IPS-18c (cell line): ENCODE data around the gene REEP6.
A peak's percentile ranks its signal among the peaks of the same experiment; 100 is the strongest.
"Not testable (repeated sequence)": the region's sequence is repeated elsewhere in the genome, so short reads cannot be mapped to it uniquely, and the experiment has no call there.

Experiments used
- H3K4me3 ChIP-seq: 2 replicates; pipeline ENCODE4 v1.7.0; 2013; ENCODE audit warnings: low read depth, mild to moderate bottlenecking, low read length, moderate library complexity; ENCODE audit not compliant: insufficient read depth
- H3K9me3 ChIP-seq: one replicate; pipeline ENCODE4 v1.6.1; 2013; ENCODE audit warnings: mild to moderate bottlenecking, low read length, moderate library complexity; ENCODE audit not compliant: control insufficient read depth, insufficient read depth

REEP6 gene

DNA sequence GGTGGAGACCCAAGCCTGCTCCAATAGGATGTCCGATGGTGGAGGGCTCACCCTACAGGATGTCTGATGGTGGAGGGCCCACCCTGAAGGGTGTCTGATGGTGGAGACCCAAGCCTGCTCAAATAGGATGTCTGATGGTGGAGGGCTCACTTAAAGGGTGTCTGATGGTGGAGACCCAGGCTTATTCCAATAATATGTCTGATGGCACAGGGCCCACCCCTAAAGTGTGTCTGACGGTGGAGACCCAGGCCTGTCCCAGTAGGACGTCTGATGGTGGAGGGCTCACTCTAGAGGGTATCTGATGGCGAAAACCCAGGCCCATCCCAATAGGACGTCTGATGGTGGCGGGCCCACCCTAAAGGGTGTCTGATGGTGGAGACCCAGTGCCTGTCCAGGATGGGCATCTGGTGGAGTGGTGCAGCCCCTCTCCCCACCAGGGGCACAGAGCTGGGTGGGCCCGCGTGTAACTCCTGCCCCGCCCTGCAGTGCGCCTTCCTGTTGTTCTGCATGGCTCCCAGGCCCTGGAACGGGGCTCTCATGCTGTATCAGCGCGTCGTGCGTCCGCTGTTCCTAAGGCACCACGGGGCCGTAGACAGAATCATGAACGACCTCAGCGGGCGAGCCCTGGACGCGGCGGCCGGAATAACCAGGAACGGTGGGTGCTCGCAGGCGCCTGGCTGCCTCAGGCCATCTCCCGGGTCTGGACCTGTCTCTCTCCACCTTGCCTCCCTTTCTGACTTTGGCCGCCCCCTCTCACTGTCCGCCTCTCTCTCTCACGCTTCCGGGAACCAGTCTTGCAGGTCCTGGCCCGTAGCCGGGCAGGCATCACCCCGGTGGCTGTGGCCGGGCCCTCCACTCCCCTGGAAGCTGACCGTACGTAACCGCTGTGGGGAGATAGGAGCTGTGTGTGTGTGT, 5.1 kb downstream of the REEP6 start:
- H3K9me3 ChIP-seq: peaks cover 4% of the 10 kb centered on the region
- H3K4me3 ChIP-seq: no peak overlapping the region

DNA sequence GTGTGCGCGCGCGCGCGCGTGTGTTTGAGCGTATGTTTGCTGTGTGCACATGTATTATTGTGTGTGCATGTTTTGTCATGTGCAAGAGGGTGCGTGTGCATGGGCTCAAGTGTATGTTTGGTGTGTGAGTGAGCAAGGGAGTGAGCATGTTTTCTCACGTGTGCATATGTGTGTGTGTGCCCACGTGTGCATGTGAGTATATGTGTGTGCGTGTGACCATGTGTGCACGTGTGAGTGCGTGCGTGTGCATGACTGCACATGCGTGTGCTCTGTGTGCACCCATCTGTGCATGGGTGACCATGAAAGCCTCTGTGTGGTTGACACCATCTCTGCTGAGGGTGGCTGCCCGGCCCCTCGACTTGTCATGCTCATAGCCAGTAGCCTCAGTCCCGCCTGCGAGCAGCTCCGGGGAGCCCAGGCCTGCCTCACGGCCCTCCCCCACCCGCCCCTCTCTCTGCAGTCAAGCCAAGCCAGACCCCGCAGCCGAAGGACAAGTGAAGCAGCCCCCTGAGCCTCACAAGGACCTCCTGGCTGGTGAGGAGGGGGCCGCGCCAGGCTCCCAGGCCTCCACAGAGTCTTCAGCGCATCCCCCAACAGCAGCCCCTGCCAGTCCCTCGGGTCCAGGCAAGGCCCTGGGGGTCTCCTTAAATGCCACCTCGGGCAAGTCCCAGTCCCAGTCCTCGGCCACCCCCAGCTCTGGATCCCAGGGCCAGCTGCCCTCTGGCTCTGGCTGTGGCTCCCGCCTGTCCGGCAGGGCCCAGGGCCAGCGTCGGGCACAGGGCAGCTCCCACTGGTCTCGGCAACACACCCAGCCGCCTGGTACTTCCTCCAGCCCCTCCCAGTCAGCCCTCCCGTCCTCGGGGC, 6.0 kb downstream of the REEP6 start:
- H3K9me3 ChIP-seq: peaks cover 4% of the 10 kb centered on the region
- H3K4me3 ChIP-seq: no peak overlapping the region

DNA sequence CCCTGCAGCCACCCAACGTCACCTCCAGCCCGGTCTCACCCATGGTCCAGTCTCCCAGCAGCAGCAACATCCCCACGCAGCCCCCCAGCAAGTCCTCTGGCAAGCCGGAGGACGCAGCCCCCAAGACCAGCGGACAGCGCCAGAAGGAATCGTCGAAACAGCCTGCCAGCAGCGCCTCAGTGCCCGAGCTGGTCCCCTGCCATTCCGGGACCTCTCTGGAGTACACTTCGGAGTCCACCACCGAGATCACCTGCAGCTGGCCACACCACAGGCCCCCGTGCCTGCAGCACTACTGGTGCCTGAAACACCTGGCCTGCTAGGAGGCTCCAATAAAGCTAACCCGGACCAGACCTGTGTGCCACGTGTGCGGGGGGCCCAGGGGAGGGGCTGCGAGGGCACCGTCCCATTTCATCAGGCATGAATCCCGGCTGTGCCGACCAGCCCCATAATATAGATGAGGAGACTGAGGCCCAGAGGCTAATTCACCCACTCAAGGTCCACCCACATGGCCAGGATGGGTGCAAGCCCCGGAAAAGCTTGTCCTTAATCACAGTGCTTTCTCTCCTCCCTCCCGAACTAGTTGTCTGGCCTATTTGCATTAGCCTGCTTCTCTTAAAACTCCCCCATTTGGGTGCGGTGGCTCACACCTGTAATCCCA, 6.7 kb downstream of the REEP6 start:
- no peak overlapping the region for H3K4me3 ChIP-seq

DNA sequence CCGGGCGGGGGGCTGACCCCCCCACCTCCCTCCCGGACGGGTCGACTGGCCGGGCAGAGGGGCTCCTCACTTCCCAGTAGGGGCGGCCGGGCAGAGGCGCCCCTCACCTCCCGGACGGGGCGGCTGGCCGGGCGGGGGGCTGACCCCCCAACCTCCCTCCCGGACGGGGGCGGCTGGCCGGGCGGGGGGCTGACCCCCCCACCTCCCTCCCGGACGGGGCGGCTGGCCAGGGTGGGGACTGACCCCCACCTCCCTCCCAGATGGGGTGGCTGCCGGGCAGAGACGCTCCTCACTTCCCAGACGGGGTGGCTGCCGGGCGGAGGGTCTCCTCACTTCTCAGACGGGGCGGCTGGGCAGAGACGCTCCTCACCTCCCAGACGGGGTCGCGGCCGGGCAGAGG, 8.2 kb downstream of the REEP6 start:
- H3K9me3 ChIP-seq, H3K4me3 ChIP-seq: not testable (repeated sequence)

More for the DNA sequence above, 6.7 kb downstream of the REEP6 start:
- H3K9me3 ChIP-seq: peaks cover 4% of the 10 kb centered on the region

DNA sequence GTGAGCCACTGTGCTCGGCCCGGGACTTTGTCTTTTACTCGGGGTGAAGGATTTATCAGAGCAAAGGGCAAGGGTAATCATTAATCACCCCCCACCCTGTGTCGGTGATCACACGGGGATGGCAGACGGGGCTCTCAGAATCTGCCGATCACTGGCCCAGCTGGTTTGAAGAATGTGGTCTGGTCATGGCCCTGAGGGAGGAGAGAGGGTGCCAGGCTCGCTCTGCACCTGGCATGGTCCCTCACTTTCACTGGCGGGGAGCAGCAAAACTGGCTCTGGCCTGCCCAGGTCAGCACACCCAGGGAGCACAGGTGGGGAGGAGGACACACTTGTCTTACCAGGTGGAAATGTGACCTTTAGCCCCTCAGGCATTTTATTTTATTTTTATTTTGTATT, 10.2 kb downstream of the REEP6 start:
- Histone ChIP-seq H3K4me3 (no peak overlapping the region), H3K9me3 (peaks cover 6% of the 10 kb centered on the region)

DNA sequence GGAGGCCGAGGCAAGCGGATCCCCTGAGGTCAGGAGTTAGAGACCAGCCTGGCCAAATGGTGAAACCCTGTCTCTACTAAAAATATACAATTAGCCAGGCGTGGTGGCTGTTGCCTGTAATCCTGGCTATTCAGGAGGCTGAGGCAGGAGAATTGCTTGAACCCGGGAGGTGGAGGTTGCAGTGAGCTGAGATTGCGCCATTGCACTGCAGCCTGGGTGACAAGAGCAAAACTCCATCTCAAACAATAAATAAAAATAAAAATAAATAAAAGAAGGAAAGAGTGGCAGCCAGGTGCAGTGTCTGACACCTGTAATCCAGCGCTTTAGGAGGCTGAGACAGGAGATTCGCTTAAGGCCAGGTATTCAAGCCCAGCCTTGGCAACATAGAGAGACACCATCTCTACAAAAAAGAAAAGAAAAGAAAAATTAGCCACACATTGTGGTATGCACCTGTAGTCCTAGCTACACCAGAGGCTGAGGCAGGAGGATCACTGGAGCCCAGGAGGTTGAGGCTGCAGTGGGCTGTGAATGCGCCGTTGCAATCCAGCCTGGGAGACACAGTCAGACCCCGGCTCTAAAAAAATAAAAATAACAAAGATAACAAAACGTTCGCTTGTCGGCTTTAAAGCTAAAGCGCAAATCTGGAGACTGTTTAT, 11.6 kb downstream of the REEP6 start:
- H3K4me3 ChIP-seq: no peak overlapping the region
- peaks cover 6% of the 10 kb centered on the region for H3K9me3 ChIP-seq

DNA sequence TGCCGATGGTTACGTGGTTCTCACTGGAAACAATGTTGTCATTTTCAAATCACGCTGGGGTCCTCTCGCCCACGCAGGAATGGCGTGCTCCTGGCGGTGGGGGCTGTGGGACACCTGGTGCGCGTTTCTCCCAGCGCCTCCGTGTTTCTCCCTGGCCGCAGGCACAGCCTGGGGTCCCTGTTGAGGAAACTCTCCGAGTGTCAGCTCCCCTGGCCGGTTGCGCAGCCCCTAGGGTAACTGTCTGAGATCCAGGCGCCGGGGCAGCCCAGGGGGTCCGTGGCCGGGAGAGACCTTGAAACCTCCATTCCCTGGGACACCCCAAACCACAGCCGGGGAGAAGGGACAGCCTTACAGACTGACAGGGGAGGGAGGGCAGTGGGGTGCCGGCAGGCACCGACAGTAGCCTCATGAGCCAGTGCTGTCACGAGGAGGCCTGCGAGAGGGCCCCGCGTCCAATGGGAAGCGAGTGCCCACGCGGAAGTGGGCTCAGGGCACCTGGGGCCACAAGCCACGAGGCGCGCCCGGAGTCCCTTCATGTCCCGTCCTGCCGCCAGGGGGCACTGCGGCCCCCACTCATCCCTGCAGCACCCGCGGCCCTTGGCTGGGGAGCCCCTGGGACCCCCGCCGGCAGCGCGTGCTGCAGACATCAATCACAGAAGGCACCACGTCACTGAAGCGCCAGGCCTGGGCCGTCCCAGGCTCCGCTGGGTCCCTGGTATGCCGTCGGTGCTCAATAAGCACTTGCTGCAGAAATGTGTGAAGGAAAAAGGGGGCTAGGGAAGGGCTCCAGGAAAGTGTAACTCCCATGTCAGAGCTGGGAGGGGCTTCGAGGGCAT, 12.3 kb downstream of the REEP6 start:
- Histone ChIP-seq H3K9me3 (peaks cover 6% of the 10 kb centered on the region), H3K4me3 (peak overlapping the region; percentile 36; the same call in 1 of the 2 replicates)

DNA sequence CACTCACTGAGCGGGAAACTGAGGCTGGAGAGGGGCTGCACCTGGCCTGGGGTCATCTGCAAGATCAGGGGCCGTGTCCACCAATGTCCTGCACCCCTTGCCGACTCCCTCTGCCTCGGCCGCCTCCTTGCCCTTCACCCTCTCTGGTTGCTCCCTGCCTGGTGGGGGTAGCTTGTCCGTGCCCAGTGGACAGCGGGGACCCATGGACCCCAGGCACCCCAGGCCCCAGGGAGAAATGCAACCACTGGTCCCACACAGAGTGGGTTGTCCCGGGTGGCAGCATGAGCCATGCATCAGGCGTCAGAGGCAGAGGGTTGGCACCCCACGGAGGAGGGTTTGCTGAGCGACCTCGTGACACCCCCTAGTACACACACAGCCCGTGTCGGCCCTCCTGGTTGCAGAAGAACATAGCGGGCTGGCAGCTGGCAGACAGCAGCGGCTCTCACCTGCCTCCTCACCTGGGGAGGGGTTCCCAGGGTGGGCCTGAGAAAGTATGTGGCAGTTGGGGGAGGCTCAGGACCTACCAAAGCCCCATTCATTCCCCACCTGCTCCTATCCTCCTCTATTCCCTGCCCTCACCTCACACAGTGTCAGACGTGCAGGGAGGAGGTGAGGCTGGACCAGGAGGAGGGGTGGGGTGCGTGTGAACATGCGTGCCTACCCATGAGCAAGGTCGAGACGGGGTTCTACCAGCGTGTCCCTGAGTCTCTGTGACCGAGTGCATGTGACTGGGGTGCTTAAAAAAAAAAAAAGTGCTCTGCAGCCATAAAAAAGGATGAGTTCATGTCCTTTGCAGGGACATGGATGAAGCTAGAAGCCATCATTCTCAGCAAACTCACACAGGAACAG, 13.2 kb downstream of the REEP6 start:
- Histone ChIP-seq H3K4me3 (peak overlapping the region; percentile 36; the same call in 1 of the 2 replicates), H3K9me3 (peaks cover 6% of the 10 kb centered on the region)

DNA sequence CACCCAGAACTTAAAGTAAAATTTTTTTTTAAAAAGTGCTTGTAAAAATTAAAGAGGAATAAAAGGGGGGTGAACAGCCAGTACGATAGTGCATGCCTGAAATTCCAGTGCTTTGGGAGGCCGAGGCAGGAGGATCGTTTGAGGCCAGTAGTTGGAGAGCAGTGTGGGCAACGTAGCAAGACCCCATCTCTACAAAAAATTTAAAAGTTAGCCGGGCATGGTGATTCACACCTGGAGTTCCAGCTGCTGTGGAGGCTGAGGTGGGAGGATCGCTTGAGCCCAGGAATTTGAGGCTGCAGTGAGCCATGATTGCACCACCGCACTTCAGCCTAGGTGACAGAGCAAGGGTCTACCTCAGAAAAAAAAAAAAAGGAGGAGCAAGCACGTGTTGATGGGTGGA, 14.0 kb downstream of the REEP6 start:
- no peak overlapping the region for H3K4me3 ChIP-seq

DNA sequence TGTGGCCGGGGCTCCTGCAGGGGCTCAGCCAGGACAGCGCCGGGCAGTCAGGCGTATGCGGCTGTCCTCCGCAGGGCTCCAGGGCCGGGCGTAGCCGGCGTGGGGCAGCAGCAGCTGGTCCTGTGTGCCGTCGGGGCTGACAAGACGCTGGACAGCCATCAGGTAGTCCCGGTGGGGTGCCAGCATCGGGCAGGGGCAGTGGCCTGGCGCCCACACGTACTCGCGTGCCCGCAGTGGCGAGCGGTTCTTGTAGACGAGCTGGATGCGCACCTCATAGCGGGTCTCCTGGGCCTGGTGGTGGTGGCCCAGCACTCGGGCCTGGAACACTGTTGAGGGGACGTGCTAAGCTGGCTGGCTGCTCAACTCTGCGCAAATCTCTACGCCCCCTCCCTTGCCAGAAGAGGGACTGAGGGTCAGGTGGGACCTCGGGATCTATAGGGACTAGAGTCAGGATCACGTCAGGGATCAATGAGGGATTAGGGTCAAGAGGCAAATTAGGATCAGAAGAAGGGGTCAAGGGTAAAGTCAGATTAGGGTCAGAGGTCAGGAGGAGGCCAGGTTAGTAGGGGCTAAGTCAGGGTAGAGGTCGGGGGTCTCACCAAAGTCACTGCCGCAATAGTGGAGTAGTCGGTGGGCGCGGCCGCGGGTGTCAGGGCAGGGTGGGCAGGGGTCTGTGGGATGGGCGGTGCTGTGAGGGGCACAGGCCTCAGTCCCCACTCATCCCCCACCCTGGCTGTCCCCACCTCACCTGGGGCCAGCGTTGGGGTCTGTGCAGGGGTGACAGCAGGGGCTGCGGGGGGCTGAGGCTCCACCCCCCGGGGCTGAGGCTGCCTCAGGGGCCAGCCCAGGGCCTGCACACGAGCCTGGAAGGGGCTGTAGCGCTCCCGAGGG, 15.3 kb downstream of the REEP6 start:
- peaks cover 2% of the 10 kb centered on the region for H3K9me3 ChIP-seq

More for the DNA sequence above, 14.0 kb downstream of the REEP6 start:
- H3K9me3 ChIP-seq: peaks cover 3% of the 10 kb centered on the region

DNA sequence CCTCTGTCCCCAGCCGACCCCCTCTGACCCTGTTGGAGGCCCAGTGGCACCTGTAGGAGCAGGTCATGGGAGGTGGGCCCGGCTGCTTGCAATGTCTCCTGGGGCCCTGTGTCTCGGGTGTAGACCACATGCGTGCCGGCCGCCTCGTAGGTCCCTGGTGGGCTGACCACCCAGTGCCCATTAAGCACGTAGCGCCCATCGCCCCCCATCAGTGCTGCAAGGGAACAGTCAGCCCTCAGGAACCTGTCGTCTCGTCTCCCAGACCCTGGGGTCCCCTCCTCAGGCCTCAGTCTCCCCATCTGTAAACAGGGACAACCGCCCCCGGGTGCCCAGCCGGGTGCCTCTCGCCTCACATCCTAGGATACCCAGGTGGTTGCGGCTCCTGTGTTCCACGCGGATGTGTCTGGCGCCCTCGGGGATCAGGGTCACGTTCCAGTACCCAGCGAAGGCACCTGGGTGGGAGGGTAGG, 16.2 kb downstream of the REEP6 start:
- peaks cover 2% of the 10 kb centered on the region for H3K9me3 ChIP-seq
- H3K4me3 ChIP-seq: peak overlapping the region; percentile 94; the same call in 1 of the 2 replicates

More for the DNA sequence above, 15.3 kb downstream of the REEP6 start:
- no peak overlapping the region for H3K4me3 ChIP-seq

DNA sequence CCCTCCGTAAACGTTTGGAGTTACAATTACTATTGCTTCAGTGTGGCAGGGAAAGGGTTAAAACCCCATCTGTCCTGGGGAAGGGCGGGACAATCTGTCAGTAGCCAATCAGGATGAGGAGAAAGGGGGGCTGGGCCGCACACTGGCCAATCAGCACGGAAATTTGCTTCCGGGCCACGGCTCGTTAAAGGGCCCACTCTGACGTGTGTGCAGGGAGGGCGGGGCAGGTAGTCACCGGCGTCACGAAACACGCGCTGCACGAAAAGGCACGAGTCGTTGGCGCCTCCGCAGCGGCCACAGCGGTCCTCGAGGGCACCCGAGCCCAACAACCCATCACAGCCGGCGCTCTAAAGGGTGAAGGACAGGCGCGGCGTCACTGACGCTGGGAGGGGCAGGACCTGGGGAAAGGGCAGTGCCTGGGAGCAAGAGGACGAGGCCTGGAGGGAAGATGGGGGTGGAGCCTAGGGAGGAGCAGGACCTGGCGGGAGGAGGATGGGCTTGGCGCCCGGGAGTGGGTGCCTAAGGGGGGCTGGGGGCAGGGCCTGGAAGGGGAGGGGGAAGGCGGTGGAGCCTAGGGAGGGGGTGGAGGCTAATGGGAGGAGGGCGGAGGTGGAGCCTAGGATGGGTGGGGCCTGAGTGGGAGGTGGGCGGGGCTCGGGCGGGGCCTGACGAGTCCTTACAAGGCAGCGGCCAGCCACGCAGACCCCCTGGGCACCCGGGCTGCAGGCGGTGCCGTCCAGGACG, 17.0 kb downstream of the REEP6 start:
- Histone ChIP-seq H3K9me3 (peaks cover 2% of the 10 kb centered on the region), H3K4me3 (peak overlapping the region; percentile 94)

DNA sequence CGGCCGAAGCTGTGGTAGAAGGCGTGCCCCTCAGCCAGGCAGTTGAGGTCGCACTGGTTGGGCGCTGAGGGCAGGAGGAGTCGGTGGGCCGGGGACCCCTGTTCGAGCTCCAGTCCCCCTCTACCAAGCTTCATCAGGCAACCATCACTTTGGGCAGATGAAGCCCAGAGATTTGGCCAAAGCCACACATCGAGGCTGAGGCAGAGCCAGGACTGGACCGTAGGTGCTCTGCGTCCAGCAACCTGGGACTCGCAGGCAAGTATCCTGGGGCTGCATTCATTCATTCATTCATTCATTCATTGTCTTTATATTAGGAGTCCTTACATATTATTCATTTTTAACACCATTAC, 17.5 kb downstream of the REEP6 start:
- H3K9me3 ChIP-seq: peaks cover 2% of the 10 kb centered on the region
- peak overlapping the region; percentile 52 for H3K4me3 ChIP-seq
